Measurements from ENCODE around the gene RFC1.
"Not testable (repeated sequence)": the region's sequence is repeated elsewhere in the genome, so short reads cannot be mapped to it uniquely, and the experiment has no call there.

The RFC1 gene

DNA sequence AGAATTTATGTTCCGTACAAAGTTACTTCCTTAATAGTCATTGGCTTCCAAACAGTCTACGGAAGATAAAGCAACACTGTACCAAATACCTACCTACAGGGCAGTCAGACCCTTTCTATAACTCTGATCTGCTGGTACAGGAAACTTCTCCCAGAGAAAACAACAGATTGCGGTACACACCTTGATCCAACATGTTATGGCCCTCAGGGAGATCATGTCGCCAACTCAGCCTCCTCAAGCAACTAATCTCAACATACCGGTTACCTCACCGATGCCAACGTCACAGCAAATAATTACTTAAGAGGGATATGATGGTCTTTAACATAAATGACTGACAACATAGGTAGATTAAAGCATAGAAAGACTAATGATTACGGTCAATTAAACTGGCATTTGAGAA lies 70.4 kb downstream of the RFC1 start:
- TF ChIP-seq, protein P1, sequence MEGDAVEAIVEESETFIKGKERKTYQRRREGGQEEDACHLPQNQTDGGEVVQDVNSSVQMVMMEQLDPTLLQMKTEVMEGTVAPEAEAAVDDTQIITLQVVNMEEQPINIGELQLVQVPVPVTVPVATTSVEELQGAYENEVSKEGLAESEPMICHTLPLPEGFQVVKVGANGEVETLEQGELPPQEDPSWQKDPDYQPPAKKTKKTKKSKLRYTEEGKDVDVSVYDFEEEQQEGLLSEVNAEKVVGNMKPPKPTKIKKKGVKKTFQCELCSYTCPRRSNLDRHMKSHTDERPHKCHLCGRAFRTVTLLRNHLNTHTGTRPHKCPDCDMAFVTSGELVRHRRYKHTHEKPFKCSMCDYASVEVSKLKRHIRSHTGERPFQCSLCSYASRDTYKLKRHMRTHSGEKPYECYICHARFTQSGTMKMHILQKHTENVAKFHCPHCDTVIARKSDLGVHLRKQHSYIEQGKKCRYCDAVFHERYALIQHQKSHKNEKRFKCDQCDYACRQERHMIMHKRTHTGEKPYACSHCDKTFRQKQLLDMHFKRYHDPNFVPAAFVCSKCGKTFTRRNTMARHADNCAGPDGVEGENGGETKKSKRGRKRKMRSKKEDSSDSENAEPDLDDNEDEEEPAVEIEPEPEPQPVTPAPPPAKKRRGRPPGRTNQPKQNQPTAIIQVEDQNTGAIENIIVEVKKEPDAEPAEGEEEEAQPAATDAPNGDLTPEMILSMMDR (IDR thresholded peaks at IDR 0.05; ENCODE audit: extremely low read depth, insufficient read depth, missing control alignments), result no peak
- DNase-seq (ENCODE audit: low spot score), result no peak
- in situ Hi-C loops (cut with MboI; ENCODE audit: low pct_unique_long_range_greater_than_20kb, low sequenced_read_pairs, unreplicated experiment), result no loop called here

DNA sequence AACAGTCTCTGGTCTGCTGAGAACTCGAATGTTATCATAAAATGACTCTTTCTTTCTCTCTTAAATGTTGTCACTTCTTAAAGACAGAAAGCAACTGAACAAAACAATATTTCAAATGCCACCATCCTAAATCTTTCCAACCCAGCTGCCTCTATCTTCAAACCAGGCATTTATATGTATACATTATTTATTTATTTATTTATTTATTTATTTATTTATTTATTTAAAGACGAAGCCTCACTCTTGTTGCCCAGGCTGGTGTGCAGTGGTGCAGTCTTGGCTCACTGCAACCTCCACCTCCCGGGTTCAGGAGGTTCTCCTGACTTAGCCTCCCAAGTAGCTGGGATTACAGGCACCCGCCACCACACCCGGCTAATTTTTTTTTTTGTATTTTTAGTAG lies 73.7 kb downstream of the RFC1 start:
- in situ Hi-C loops (cut with MboI; ENCODE audit: low pct_unique_long_range_greater_than_20kb, low sequenced_read_pairs, unreplicated experiment); DNase-seq (ENCODE audit: low spot score): not testable (repeated sequence)

GRCh38 chr4:39291686-39292085 lies 74.5 kb downstream of the RFC1 start:
- in situ Hi-C loops (cut with MboI; ENCODE audit: low pct_unique_long_range_greater_than_20kb, low sequenced_read_pairs, unreplicated experiment), result no loop called here
- TF ChIP-seq, protein P1 (IDR thresholded peaks at IDR 0.05; ENCODE audit: extremely low read depth, insufficient read depth, missing control alignments), result no peak
- DNase-seq (ENCODE audit: low spot score), result no peak

GRCh38 chr4:39287223-39287622 lies 78.9 kb downstream of the RFC1 start:
- in situ Hi-C loops (cut with MboI; ENCODE audit: low pct_unique_long_range_greater_than_20kb, low sequenced_read_pairs, unreplicated experiment), result no loop called here
- no peak for DNase-seq (ENCODE audit: low spot score)
- TF ChIP-seq, protein P1 (IDR thresholded peaks at IDR 0.05; ENCODE audit: extremely low read depth, insufficient read depth, missing control alignments), result no peak

DNA sequence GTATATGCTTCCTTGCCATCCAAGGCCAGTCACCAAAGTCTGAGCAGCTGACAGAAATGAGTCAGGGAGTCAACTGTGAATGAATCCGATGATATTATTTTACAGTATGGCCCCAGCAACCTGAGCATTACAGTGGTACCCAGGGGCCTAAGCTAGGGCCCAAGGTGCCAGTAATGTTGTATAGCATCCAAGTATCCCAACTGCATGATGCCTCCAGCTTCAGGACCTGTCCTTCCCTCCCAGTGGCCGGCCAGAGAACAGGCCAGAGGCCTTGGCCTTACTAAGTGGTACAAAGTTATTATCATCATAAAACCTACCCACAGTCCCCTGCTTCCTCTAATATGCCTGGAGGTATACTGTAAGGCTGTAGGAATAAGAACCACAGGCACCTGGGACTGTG lies 79.9 kb downstream of the RFC1 start:
- in situ Hi-C loops (cut with MboI; ENCODE audit: low pct_unique_long_range_greater_than_20kb, low sequenced_read_pairs, unreplicated experiment), result no loop called here
- DNase-seq (ENCODE audit: low spot score), result no peak
- TF ChIP-seq, protein P1 (IDR thresholded peaks at IDR 0.05; ENCODE audit: extremely low read depth, insufficient read depth, missing control alignments), result no peak

DNA sequence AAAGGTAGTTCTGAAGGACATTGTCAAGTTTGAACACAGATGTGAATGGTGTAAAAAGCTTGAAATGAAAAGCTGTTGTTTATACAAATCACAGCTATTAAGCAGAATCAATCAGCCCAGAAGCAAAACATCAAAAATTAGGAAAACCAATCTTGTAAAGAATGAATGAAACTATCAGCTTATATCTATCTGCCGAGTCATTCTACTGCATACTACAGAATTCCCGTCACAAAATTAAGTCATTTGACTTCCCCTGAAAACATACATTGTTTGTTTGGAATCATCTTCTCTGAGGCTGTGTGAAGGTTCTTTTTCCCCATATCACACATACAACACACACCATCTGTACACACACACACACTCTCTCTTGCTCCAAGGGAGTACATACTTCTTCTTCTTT lies 80.3 kb downstream of the RFC1 start:
- no peak for DNase-seq (ENCODE audit: low spot score)
- in situ Hi-C loops (cut with MboI; ENCODE audit: low pct_unique_long_range_greater_than_20kb, low sequenced_read_pairs, unreplicated experiment), result no loop called here
- TF ChIP-seq, protein P1 (IDR thresholded peaks at IDR 0.05; ENCODE audit: extremely low read depth, insufficient read depth, missing control alignments), result no peak

GRCh38 chr4:39285111-39285795 lies 80.9 kb downstream of the RFC1 start:
- in situ Hi-C loops (cut with MboI; ENCODE audit: low pct_unique_long_range_greater_than_20kb, low sequenced_read_pairs, unreplicated experiment), result no loop called here
- TF ChIP-seq, protein P1 (IDR thresholded peaks at IDR 0.05; ENCODE audit: extremely low read depth, insufficient read depth, missing control alignments), result no peak
- no peak for DNase-seq (ENCODE audit: low spot score)

Measured in GM13977 (cell line).